Activated CD4-positive, alpha-beta memory T cell treated with anti-CD3 and anti-CD28 coated beads for 36 hours (primary cell): ENCODE measurements around the gene RBM19. TPM values are rescaled to one million over a fixed set of nuclear protein-coding genes. Genes with fewer than 3 reads are reported as not detected.
"Not testable (repeated sequence)": the region's sequence is repeated elsewhere in the genome, so short reads cannot be mapped to it uniquely, and the experiment has no call there.

Experiments used
- CTCF ChIA-PET: fragments of 350-600 bp; sonication (Branson Sonifier 250); formaldehyde crosslinking; loops from one replicate; lab custom pipeline; 2021; ENCODE audit warnings: antibody characterized with exemption, inconsistent platforms; lab: Charles Lee
- POLR2A ChIA-PET: fragments of 350-600 bp; sonication (Branson Sonifier 250); formaldehyde crosslinking; loops from one replicate; lab custom pipeline; 2021; ENCODE audit warnings: antibody characterized with exemption; lab: Charles Lee
- DNase-seq: peaks from one replicate; pipeline ENCODE4 v3.0.0-alpha.2; 2020
- H3K27ac Mint-ChIP-seq: one replicate; pipeline ENCODE4 v1.8.0; 2021; ENCODE audit warnings: mixed read lengths
- H3K27me3 Mint-ChIP-seq: one replicate; pipeline ENCODE4 v1.8.0; 2021; ENCODE audit warnings: mixed read lengths
- H3K36me3 Mint-ChIP-seq: one replicate; pipeline ENCODE4 v1.8.0; 2021; ENCODE audit warnings: mixed read lengths
- H3K4me1 Mint-ChIP-seq: one replicate; pipeline ENCODE4 v1.8.0; 2021; ENCODE audit warnings: low read depth, mixed read lengths
- H3K4me3 Mint-ChIP-seq: one replicate; pipeline ENCODE4 v1.8.0; 2021; ENCODE audit warnings: mild to moderate bottlenecking, mixed read lengths
- H3K9me3 Mint-ChIP-seq: one replicate; pipeline ENCODE4 v1.8.0; 2021; ENCODE audit warnings: mixed read lengths
- intact Hi-C: fragments of 100-400 bp; cut with micrococcal nuclease; formaldehyde crosslinking; loops from one replicate; pipeline ENCODE4 v1.15.1; 2023
- total RNA-seq, 2 experiments: library from RNA; stranded (reverse); gene quantifications; one replicate each; pipeline ENCODE4 v1.2.3, GENCODE V29; 2021

RBM19 gene
- total RNA-seq, 2 experiments from 2014 or later: 69.6 to 74.1 TPM

DNA sequence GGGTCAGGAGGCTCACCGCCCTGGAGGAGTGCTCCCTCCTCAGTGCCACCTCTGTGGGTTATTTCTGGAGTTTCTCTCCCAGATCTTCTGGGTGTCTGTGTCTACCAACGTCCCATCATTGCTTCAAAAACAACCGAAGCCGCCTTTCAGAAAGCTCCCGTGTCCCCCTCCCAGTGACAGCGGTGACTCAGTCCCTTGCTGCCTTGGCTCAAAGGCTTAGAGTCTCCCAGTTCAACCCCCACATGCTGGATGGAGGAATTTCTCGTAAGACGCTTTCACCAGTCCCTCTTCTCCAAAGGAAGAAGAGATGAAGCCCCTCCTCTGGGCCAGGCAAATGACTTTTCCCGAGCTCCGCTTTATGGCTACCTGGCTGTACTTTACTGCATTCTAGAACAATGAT, 146.6 kb downstream of the RBM19 start:
- Mint-ChIP-seq H3K4me3 (no peak overlapping the region), H3K4me1 (no peaks in the 10 kb centered on the region), H3K9me3 (no peaks in the 10 kb centered on the region), H3K36me3 (peaks cover 42% of the 10 kb centered on the region), H3K27ac (no peak overlapping the region), H3K27me3 (no peaks in the 10 kb centered on the region)
- intact Hi-C loops: no loop called here
- ChIA-PET POLR2A (no interaction called here), CTCF (no interaction called here)
- no peak for DNase-seq

DNA sequence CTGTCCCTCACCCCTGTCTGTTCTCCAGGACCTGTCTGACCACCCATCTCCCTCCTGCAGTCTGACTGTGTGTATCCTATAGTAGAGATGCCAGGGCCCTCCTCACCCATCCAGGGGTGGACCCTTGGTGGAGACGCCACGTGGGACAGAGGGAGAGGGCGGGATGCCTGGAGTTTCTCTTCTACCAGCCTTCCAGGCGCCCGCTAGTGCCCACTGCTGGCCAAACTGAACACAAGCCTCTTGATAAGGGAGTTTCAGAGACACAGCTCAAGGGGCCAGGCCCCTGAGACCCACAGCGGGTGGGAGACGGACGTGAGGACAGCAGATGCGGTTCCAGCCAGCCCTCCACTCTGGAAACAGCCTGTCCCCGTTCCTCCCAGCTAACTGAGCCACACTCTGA, 147.3 kb downstream of the RBM19 start:
- no peak overlapping the region for H3K27ac Mint-ChIP-seq
- H3K9me3 Mint-ChIP-seq: no peaks in the 10 kb centered on the region
- H3K27me3 Mint-ChIP-seq: no peaks in the 10 kb centered on the region
- H3K36me3 Mint-ChIP-seq: peaks cover 43% of the 10 kb centered on the region
- H3K4me3 Mint-ChIP-seq: no peak overlapping the region
- no peaks in the 10 kb centered on the region for H3K4me1 Mint-ChIP-seq
- no peak for DNase-seq
- CTCF ChIA-PET: no interaction called here
- POLR2A ChIA-PET: no interaction called here
- intact Hi-C loops: no loop called here

DNA sequence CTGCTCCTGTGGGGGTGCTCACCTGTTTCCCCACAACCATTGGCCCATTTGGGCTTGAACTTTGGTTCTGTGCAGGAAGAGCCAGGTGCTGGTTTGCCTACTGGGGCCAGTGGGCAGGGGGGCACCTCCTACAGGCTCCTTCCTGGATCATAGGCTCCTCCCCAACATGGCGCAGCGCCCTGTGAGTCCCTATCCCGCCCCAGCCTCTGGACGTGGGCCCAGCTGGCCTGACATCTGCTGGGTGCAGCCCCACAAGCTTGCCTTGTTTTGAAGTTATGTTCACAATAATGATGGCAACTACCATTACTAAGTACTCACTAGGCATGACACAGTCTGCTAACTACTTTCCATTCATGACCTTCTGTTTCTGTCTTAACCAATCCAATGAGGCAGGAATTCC, 147.8 kb downstream of the RBM19 start:
- no peak overlapping the region for H3K27ac Mint-ChIP-seq
- POLR2A ChIA-PET: no interaction called here

DNA sequence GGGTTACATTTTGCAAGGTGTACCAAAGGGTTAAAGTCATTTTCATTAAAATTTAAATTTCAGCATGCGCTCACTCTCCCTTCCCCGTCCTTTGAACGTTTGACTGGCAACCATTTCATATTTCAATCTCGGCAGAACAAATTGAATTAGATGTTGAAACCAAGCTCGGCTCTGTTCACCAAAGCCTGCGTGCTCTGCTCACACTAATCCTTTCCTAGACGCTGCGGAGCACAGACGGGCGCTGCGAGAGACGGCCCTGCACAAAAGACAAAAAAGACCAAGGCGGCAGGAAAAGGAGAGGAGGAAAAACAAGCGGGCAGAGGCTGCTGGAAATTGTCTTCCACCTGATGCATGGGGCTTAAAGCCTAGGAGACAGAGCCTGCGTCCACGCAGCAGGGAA, 149.3 kb downstream of the RBM19 start:
- Mint-ChIP-seq H3K27me3 (no peaks in the 10 kb centered on the region), H3K9me3 (peaks cover 2% of the 10 kb centered on the region), H3K36me3 (peaks cover 48% of the 10 kb centered on the region), H3K4me1 (no peaks in the 10 kb centered on the region), H3K4me3 (no peak overlapping the region), H3K27ac (no peak overlapping the region)
- intact Hi-C loops: no loop called here
- POLR2A ChIA-PET: no interaction called here
- no peak for DNase-seq
- CTCF ChIA-PET: no interaction called here

More for the DNA sequence above, 147.8 kb downstream of the RBM19 start:
- Mint-ChIP-seq H3K9me3 (no peaks in the 10 kb centered on the region), H3K4me1 (no peaks in the 10 kb centered on the region), H3K27me3 (no peaks in the 10 kb centered on the region), H3K36me3 (peaks cover 44% of the 10 kb centered on the region), H3K4me3 (no peak overlapping the region)
- CTCF ChIA-PET: no interaction called here
- intact Hi-C loops: no loop called here
- no peak for DNase-seq

DNA sequence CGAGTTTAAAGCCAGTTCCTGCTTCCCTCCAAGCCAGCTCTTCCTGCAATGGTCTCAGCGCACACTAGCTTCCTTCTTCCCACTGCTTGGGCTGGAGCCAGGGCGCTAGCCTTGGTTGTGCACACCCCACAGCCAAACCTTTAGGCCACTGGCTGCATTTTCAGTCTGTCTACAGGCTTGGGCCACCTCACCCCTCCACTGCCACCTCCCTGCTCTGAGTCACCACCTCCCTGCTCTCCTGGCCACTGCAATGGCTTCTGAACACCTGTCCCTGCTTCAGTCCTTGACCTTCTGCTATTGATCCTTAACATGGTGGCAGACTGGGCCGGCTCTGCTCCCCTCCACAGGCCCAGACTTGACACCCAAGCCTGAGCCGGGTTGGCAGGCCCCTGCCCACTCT, 151.1 kb downstream of the RBM19 start:
- Mint-ChIP-seq H3K4me3 (no peak overlapping the region), H3K9me3 (peaks cover 2% of the 10 kb centered on the region), H3K4me1 (no peaks in the 10 kb centered on the region), H3K27ac (no peak overlapping the region), H3K36me3 (peaks cover 52% of the 10 kb centered on the region), H3K27me3 (no peaks in the 10 kb centered on the region)
- intact Hi-C loops: no loop called here
- ChIA-PET CTCF (no interaction called here), POLR2A (no interaction called here)
- DNase-seq: no peak

DNA sequence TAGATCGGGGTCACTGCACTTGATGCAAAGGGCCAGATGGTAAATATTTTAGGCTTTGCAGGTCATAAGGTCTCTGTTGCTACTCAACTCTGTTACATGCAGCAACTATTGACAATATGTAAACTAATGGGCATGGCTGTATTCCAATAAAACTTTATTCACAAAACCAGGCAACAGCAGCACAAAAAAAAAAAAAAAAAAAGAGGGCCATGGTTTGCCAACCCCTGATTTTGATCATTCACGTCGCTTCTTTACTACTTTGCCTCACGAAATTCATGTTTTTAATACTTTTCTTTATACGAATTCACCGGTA, 152.9 kb downstream of the RBM19 start:
- peaks cover 7% of the 10 kb centered on the region for H3K9me3 Mint-ChIP-seq
- DNase-seq: no peak
- H3K4me1 Mint-ChIP-seq: no peaks in the 10 kb centered on the region
- H3K36me3 Mint-ChIP-seq: peaks cover 49% of the 10 kb centered on the region
- no peak overlapping the region for H3K4me3 Mint-ChIP-seq
- H3K27ac Mint-ChIP-seq: no peak overlapping the region
- ChIA-PET CTCF (no interaction called here), POLR2A (no interaction called here)
- H3K27me3 Mint-ChIP-seq: no peaks in the 10 kb centered on the region
- intact Hi-C loops: no loop called here

DNA sequence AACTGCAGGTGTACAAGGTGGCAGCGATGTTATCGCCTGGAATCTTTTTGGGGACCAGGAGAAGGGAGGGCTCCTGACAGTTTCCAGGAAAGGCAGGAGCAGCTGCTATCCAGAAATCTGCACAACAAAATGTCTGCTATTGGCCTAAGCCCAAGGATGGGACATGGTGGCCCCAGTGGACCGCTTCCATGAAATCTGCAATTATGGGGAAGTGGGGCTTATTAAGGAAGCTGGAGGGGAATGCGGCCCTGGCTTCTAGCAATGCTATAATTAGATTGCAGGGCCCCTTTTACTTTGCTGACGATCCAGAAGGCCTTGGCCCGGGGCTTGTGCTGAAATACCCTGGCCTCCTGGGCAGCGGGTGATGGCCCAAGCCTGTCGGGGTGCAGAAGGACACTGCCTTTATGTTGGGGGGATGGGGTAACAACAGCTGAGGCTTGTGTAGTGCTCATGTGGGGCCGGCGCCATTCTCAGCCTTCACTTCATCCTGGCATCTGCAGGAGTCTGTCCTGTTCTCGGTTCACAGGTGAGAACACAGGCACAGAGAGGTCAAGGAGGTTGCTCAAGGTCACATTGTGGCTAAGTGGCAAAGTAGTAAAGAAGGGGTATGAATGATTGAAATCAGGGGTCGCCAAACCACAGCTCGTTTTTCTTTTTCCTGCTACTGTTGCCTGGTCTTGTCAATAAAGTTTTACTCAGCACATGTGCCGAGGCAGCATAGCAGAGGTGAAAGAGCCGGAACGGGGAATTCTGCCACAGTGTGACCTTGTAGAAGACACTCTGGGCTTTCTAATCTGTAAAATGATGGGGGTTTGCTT, 153.5 kb downstream of the RBM19 start:
- Mint-ChIP-seq H3K27ac (no peak overlapping the region), H3K4me1 (no peaks in the 10 kb centered on the region), H3K27me3 (no peaks in the 10 kb centered on the region), H3K36me3 (peaks cover 54% of the 10 kb centered on the region), H3K4me3 (no peak overlapping the region), H3K9me3 (peaks cover 12% of the 10 kb centered on the region)
- no peak for DNase-seq
- intact Hi-C loops: no loop called here
- ChIA-PET POLR2A (no interaction called here), CTCF (no interaction called here)

DNA sequence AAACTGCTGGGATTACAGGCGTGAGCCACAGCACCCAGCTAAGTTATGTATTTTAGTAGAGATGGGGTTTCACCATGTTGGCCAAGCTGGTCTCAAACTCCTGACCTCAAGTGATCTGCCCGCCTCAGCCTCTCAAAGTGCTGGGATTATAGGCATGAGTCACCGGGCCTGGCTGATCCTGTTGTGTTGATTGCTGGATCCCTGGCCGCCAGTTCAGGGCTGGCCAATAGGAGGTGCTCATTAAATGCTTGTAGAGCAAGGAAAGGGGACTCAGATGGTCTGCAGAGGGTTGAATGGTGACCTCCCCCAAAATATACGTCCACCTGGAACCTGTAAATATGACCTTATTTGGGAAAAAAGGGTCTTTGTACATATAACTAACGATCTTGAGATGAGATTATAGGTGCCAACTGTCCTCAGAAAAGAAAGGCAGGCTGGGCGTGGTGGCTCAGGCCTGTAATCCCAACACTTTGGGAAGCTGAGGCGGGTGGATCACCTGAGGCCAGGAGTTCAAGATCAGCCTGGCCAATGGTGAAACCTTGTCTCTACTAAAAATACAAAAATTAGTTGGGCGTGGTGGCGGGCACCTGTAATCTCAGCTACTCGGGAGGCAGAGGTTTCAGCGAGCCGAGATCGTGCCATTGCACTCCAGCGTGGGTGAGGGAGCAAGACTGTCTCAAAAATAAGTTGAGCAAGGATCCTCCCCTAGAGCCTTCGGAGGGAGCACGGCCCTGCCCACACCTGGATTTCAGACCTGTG, 156.5 kb downstream of the RBM19 start:
- POLR2A ChIA-PET, intact Hi-C loops, H3K27ac Mint-ChIP-seq, H3K27me3 Mint-ChIP-seq, H3K4me1 Mint-ChIP-seq, H3K4me3 Mint-ChIP-seq, DNase-seq: not testable (repeated sequence)
- peaks cover 35% of the 10 kb centered on the region for H3K36me3 Mint-ChIP-seq
- H3K9me3 Mint-ChIP-seq: peaks cover 18% of the 10 kb centered on the region
- CTCF ChIA-PET: interaction anchor here (0.6 kb wide), 1 partner anchor 706 kb away, joined by 3 read pairs; no protein-coding TSS in a partner anchor

DNA sequence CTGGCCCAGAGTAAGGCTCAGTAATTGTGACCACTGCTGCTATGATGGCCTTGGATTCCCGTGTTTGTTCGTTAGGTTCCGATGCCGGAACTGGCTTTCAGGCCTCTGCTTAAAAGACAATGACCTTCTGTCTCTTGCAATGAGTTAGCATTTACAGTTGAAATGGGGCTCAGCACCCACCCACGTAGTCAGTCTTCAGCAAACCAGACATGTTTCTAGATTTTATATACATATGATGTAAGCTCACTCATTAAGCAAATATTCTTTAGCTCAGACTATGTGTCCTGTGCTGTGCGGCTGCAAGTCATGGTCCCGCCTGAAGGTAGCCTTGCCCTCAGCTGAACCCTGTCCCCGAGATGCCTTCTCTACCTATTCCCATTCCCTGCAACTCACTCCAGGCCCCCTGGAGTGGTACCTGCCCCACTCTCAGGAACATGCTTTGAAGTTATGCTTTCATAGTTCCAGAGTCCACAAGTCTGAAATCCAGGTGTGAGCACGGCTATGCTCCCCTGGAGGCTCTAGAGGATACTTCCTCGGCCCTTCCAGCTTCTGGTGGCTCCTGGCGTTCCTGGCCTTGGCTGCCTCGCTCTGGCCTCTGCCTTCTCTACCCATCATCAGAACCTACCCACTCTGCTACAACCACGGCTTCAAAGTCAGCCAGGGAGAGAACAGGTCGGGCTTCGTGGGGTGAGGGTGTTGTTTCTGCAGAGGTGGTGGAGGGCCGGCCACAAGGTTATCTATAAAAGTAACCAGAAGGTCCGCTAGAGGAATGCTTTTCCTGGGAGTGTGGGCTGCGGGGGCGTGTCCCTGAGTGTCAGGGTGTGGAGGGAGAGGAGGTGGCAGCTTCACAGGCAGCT, 157.8 kb downstream of the RBM19 start:
- Mint-ChIP-seq H3K4me1 (no peaks in the 10 kb centered on the region), H3K9me3 (peaks cover 18% of the 10 kb centered on the region), H3K4me3 (no peak overlapping the region), H3K36me3 (peaks cover 30% of the 10 kb centered on the region), H3K27me3 (no peaks in the 10 kb centered on the region), H3K27ac (no peak overlapping the region)
- DNase-seq: no peak
- ChIA-PET CTCF (interaction anchor here (0.6 kb wide), 1 partner anchor 705 kb away, joined by 3 read pairs; no protein-coding TSS in a partner anchor), POLR2A (interaction anchor here (0.8 kb wide), 1 partner anchor 11 kb away, joined by 3 read pairs; no protein-coding TSS in a partner anchor)
- intact Hi-C loops: no loop called here

DNA sequence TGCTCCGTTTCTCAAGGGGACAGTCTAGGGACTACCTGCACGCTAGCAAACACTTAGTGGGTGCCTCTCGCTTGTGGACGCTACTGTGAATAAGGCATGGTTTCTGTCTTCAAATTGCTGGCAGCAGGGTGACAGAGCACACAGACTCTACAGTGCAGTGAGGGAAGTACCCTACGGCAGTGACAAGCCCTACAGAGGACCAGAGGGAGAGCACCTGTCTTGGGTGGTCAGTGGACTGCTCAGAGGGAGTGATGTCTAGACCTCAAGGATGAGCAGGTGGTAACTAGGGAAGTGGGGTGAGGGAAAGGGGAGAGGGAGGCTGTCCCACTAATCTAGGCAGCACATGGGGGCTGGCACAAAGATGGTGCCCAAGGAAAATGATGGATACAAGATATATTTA, 160.5 kb downstream of the RBM19 start:
- Mint-ChIP-seq H3K9me3 (peaks cover 16% of the 10 kb centered on the region), H3K4me3 (no peak overlapping the region), H3K36me3 (peaks cover 18% of the 10 kb centered on the region), H3K4me1 (no peaks in the 10 kb centered on the region), H3K27me3 (no peaks in the 10 kb centered on the region), H3K27ac (no peak overlapping the region)
- POLR2A ChIA-PET: no interaction called here
- no peak for DNase-seq
- CTCF ChIA-PET: no interaction called here
- intact Hi-C loops: no loop called here

DNA sequence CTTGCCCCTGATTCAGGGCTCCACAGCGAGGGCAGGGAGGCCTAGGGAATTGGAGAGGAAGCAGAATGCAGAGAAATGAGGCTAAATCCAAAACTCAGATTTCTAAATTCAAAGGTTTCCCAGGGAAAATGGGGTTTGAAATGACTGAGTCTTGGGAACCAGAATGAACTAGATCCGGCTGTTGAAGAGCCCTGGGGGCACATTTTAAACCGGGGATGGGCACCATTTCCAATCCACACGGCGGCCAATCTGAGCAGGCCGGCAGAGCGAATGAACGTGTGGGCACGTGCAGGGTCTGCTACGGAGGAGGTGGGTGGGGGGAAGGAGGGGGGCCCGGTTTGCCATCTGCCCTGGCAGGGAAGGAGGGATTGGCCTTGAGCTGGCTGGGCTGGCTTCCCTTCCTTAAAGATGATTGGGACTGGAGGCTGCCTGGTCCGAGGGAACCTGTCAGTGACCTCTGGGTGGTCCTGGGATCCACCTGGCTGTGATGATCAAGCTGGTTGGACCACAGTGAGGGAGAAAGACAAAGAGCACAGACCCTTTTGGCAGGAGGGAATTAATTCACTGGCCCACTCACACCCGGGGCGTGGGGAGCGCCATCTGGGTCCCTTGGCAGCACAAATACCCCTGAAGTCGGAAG, 161.0 kb downstream of the RBM19 start:
- intact Hi-C loops: no loop called here
- Mint-ChIP-seq H3K4me3 (no peak overlapping the region), H3K9me3 (peaks cover 16% of the 10 kb centered on the region), H3K27me3 (no peaks in the 10 kb centered on the region), H3K36me3 (peaks cover 14% of the 10 kb centered on the region), H3K27ac (no peak overlapping the region), H3K4me1 (no peaks in the 10 kb centered on the region)
- POLR2A ChIA-PET: no interaction called here
- CTCF ChIA-PET: no interaction called here
- DNase-seq: no peak

DNA sequence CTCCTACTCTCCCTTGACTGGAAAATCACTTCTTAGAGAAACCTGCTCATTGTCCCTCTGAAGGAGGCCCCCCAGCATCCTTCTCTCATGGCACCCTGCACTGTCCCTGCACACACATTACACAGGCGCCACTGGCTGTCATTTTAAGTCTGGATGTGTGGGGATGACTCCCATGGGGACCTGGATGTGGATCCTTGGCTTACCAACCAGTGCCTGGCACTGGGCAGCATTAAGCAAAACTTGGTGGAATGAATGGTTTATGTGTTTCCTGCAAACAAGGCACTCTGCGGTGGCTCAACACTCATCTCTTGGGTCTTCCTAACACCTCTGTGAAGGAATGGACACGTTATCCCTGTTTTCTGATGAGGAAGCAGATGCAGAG, 162.4 kb downstream of the RBM19 start:
- POLR2A ChIA-PET: no interaction called here
- CTCF ChIA-PET: no interaction called here
- H3K9me3 Mint-ChIP-seq: peaks cover 16% of the 10 kb centered on the region
- H3K27me3 Mint-ChIP-seq: no peaks in the 10 kb centered on the region
- H3K36me3 Mint-ChIP-seq: peaks cover 13% of the 10 kb centered on the region
- no peak overlapping the region for H3K27ac Mint-ChIP-seq
- no peaks in the 10 kb centered on the region for H3K4me1 Mint-ChIP-seq
- DNase-seq: no peak
- no peak overlapping the region for H3K4me3 Mint-ChIP-seq
- intact Hi-C loops: no loop called here
